ENCODE results near the gene IFNGR1.
"Not testable (repeated sequence)": the region's sequence is repeated elsewhere in the genome, so short reads cannot be mapped to it uniquely, and the experiment has no call there.

IFNGR1 gene

GRCh38 chr6:137218917-137219663 is at the start of gene IFNGR1:
IFNGR1 (minus strand) TSS chr6:137219385; CDS start chr6:137219327, 58 bp downstream.
- DNase-seq = peak; percentile 90

- no peak for DNase-seq
Observed at GRCh38 chr6:137268911-137269310, 49.7 kb upstream of the IFNGR1 start.

GRCh38 chr6:137266309-137266586 is 47.1 kb upstream of the IFNGR1 start:
- no peak for DNase-seq

GRCh38 chr6:137265561-137266308 is 46.5 kb upstream of the IFNGR1 start:
- no peak for DNase-seq

- DNase-seq = no peak
Observed at GRCh38 chr6:137264311-137265075, 45.3 kb upstream of the IFNGR1 start.

- DNase-seq = no peak
Observed at GRCh38 chr6:137261761-137262160, 42.6 kb upstream of the IFNGR1 start.

GRCh38 chr6:137261361-137261760 is 42.2 kb upstream of the IFNGR1 start:
- no peak for DNase-seq

GRCh38 chr6:137260217-137260616 is 41.0 kb upstream of the IFNGR1 start:
- no peak for DNase-seq

- no peak for DNase-seq
Observed at GRCh38 chr6:137259349-137259748, 40.2 kb upstream of the IFNGR1 start.

GRCh38 chr6:137258170-137258569 is 39.0 kb upstream of the IFNGR1 start:
- no peak for DNase-seq

GRCh38 chr6:137256350-137257103 is 37.3 kb upstream of the IFNGR1 start:
- DNase-seq = no peak

GRCh38 chr6:137254966-137255365 is 35.8 kb upstream of the IFNGR1 start:
- no peak for DNase-seq

GRCh38 chr6:137254430-137254829 is 35.2 kb upstream of the IFNGR1 start:
- DNase-seq = not testable (repeated sequence)

- DNase-seq = no peak
Observed at GRCh38 chr6:137248702-137249101, 29.5 kb upstream of the IFNGR1 start.

- no peak for DNase-seq
Observed at GRCh38 chr6:137247724-137248123, 28.5 kb upstream of the IFNGR1 start.

- no peak for DNase-seq
Observed at GRCh38 chr6:137246791-137247202, 27.6 kb upstream of the IFNGR1 start.

- DNase-seq = no peak
Observed at GRCh38 chr6:137246164-137246563, 27.0 kb upstream of the IFNGR1 start.

GRCh38 chr6:137241481-137242038 is 22.4 kb upstream of the IFNGR1 start:
- DNase-seq = no peak

- DNase-seq = no peak
Observed at GRCh38 chr6:137240168-137240567, 21.0 kb upstream of the IFNGR1 start.

GRCh38 chr6:137237413-137238170 is 18.4 kb upstream of the IFNGR1 start:
- DNase-seq = no peak

- no peak for DNase-seq
Observed at GRCh38 chr6:137236581-137237355, 17.6 kb upstream of the IFNGR1 start.

All from GDM1 (cell line).